COLO829 (cell line): ENCODE data around the gene DLG2.
"Not testable (repeated sequence)": the region's sequence is repeated elsewhere in the genome, so short reads cannot be mapped to it uniquely, and the experiment has no call there.

Source experiments
- DNase-seq: peaks from one replicate; pipeline ENCODE4 v3.0.0; 2012; ENCODE audit warnings: low spot score

Gene DLG2

GRCh38 chr11:85643191-85643614 lies 16.1 kb upstream of the DLG2 start:
- DNase-seq = no peak

GRCh38 chr11:85634747-85635146 lies 7.6 kb upstream of the DLG2 start:
- DNase-seq = no peak

GRCh38 chr11:85628771-85629341 lies 1.7 kb upstream of the DLG2 start:
- DNase-seq = no peak

- DNase-seq = peak; percentile 83
Measured at GRCh38 chr11:85627998-85628770, 1.0 kb upstream of the DLG2 start, which contains the start of gene TMEM126B. TMEM126B (plus strand) TSS chr11:85628593; CDS start chr11:85628608, 15 bp downstream.

- DNase-seq = no peak
Measured at GRCh38 chr11:85626496-85626895, 648 bp downstream of the DLG2 start.

- no peak for DNase-seq
Measured at GRCh38 chr11:85620256-85620655, 6.9 kb downstream of the DLG2 start.

- no peak for DNase-seq
Measured at GRCh38 chr11:85619499-85619898, 7.6 kb downstream of the DLG2 start.

GRCh38 chr11:85611643-85612042 lies 15.5 kb downstream of the DLG2 start:
- DNase-seq = not testable (repeated sequence)

- DNase-seq = not testable (repeated sequence)
Measured at GRCh38 chr11:85609286-85609685, 17.9 kb downstream of the DLG2 start.

- DNase-seq = not testable (repeated sequence)
Measured at GRCh38 chr11:85608621-85609020, 18.5 kb downstream of the DLG2 start.

- not testable (repeated sequence) for DNase-seq
Measured at GRCh38 chr11:85606237-85606636, 20.9 kb downstream of the DLG2 start.

- no peak for DNase-seq
Measured at GRCh38 chr11:85603220-85603619, 23.9 kb downstream of the DLG2 start.

- no peak for DNase-seq
Measured at GRCh38 chr11:85602526-85603213, 24.5 kb downstream of the DLG2 start.

GRCh38 chr11:85599083-85599482 lies 28.1 kb downstream of the DLG2 start:
- no peak for DNase-seq

GRCh38 chr11:85596886-85597285 lies 30.3 kb downstream of the DLG2 start:
- no peak for DNase-seq

- DNase-seq = peak; percentile 48
Measured at GRCh38 chr11:85595285-85595884, 31.8 kb downstream of the DLG2 start.

GRCh38 chr11:85590848-85591483 lies 36.2 kb downstream of the DLG2 start:
- peak; percentile 33 for DNase-seq

- no peak for DNase-seq
Measured at GRCh38 chr11:85589373-85589772, 37.8 kb downstream of the DLG2 start.

- DNase-seq = no peak
Measured at GRCh38 chr11:85582111-85582510, 45.0 kb downstream of the DLG2 start.

GRCh38 chr11:85575388-85575787 lies 51.8 kb downstream of the DLG2 start:
- DNase-seq = no peak

- no peak for DNase-seq
Measured at GRCh38 chr11:85572056-85572455, 55.1 kb downstream of the DLG2 start.

- no peak for DNase-seq
Measured at GRCh38 chr11:85569525-85569924, 57.6 kb downstream of the DLG2 start.
